Esophagus squamous epithelium (tissue), 4 donors: ENCODE results near the gene LMLN.

ENCODE experiments used
- POLR2A ChIP-seq, 4 donors: fragments of 450-650 bp; IDR thresholded peaks; one replicate each; pipeline ENCODE4 v1.6.1; 2017; ENCODE audit warnings: antibody characterized with exemption in 4 of 4, mild to moderate bottlenecking in 4 of 4, moderate library complexity in 3 of 4
- TF ChIP-seq, protein P1 (sequence below), 6 experiments: fragments of 450-650 bp in 4 of 6; fragments of 200-600 bp in 2 of 6; sonication (generic) in 2 of 6; IDR thresholded peaks; one replicate each; pipeline ENCODE4 v1.5.1; 2016 to 2019; ENCODE audit warnings: antibody characterized with exemption in 6 of 6, mild to moderate bottlenecking in 4 of 6, moderate library complexity in 4 of 6

DNA sequence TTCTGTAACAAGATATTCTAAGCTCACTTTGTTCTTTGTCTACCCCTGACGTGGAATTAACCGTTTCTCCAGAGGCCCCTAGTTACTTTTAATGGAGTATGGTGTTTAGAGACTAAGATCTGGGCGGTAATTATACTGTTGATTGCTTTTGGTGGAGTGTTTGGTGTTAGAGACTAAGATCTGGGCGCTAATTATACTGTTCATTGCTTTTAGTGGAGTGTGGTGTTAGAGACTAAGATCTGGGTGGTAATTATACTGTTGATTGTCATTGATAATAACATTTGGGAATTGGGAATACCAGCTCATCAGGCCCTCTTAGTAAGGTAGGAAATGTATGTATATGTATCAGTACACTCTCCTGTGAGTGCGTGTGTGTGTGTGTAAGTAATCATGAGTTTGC is 66.6 kb downstream of the LMLN start:
- TF ChIP-seq, protein P1, sequence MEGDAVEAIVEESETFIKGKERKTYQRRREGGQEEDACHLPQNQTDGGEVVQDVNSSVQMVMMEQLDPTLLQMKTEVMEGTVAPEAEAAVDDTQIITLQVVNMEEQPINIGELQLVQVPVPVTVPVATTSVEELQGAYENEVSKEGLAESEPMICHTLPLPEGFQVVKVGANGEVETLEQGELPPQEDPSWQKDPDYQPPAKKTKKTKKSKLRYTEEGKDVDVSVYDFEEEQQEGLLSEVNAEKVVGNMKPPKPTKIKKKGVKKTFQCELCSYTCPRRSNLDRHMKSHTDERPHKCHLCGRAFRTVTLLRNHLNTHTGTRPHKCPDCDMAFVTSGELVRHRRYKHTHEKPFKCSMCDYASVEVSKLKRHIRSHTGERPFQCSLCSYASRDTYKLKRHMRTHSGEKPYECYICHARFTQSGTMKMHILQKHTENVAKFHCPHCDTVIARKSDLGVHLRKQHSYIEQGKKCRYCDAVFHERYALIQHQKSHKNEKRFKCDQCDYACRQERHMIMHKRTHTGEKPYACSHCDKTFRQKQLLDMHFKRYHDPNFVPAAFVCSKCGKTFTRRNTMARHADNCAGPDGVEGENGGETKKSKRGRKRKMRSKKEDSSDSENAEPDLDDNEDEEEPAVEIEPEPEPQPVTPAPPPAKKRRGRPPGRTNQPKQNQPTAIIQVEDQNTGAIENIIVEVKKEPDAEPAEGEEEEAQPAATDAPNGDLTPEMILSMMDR (IDR thresholded peaks at IDR 0.05): no peak
- TF ChIP-seq POLR2A (IDR thresholded peaks at IDR 0.05): no peak
